Natural killer cell treated with Interleukin-12 subunit alpha and Interleukin-12 subunit beta and Interleukin-15 and Interleukin-18, amount 100 ng/mL, for 72 hours (primary cell): Measurements from ENCODE around the gene METTL21A. TPM values are rescaled to one million over a fixed set of nuclear protein-coding genes. Genes with fewer than 3 reads are reported as not detected.
"Not testable (repeated sequence)": the region's sequence is repeated elsewhere in the genome, so short reads cannot be mapped to it uniquely, and the experiment has no call there.

Source experiments
- ATAC-seq, 2 donors: fragments of 150-1000 bp; cut with Tn5 transposase in 1 of 2; sonication (Bioruptor Pico), chemical (Tn5 transposase) in 1 of 2; 2 replicates each; pipeline ENCODE4 v1.10.0; 2021
- DNase-seq: peaks from one replicate; pipeline ENCODE4 v3.0.0; 2022; ENCODE audit warnings: low spot score
- H3K27ac Mint-ChIP-seq, 2 donors: 1 replicate in 1 of 2; 2 replicates in 1 of 2; pipeline ENCODE4 v1.8.0; 2022; ENCODE audit warnings: mixed read lengths in 2 of 2, mild to moderate bottlenecking in 1 of 2, moderate library complexity in 1 of 2
- H3K27me3 Mint-ChIP-seq, 2 donors: 1 replicate in 1 of 2; 2 replicates in 1 of 2; pipeline ENCODE4 v1.8.0; 2022; ENCODE audit warnings: mixed read lengths in 2 of 2
- H3K36me3 Mint-ChIP-seq: one replicate; pipeline ENCODE4 v1.8.0; 2022; ENCODE audit warnings: mixed read lengths
- H3K4me1 Mint-ChIP-seq, 2 donors: 1 replicate in 1 of 2; 2 replicates in 1 of 2; pipeline ENCODE4 v1.8.0; 2022; ENCODE audit warnings: low read depth in 2 of 2, mixed read lengths in 2 of 2, mild to moderate bottlenecking in 1 of 2
- H3K4me3 Mint-ChIP-seq: one replicate; pipeline ENCODE4 v1.8.0; 2022; ENCODE audit warnings: mixed read lengths
- H3K9me3 Mint-ChIP-seq: 2 replicates; pipeline ENCODE4 v1.8.0; 2022; ENCODE audit warnings: mixed read lengths
- total RNA-seq, 2 donors: library from RNA; stranded (reverse); gene quantifications; one replicate each; pipeline ENCODE4 v1.2.3, GENCODE V29; 2022

Gene METTL21A
- 10 to 100 TPM in 1 of 2 donors, 1 to 10 TPM in 1; 9.7 to 23.4 TPM for total RNA-seq

DNA sequence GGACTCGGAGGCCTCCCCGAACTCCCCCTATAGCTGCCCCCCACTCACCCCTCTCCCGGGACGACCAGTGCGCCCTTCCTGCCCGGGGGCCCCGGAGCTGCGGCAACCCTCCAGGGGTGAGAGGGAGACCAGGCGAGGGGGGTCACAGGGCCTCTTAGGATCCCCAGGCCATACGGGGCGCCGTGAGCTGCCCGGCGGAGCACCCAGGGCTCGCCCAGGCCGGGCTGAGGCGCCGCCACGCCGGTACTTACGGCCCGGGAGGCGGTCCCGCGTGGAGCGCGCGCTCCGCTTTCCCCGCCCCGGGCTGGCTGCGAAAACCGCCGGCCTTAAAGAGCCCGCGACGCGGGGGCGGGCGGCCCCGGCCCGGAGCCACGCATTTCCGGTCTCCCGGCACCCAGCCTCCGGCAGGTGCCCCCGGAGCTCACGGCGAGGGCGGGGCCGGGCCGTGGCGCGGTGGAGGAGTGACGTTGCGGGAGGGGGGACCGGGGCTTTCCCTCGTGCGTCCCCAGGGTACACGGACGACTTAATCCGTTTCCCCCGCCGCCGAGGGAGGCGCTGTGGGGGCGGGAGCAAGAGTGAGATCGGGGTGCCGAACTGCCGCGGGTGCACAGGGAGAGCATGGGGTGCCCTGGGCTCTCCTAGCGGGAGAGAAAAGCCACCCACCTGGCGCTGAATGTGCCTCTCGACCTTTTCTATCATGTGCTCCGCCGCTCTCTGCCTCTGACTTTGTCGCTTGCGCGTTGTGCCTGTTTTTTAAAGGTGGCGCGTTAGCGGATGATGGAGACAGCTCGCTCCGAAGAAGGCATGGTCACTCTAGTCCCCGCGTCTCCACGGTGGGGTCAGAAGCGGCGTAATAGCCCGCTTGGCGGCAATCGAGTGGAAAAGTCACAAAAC, at the start of gene METTL21A:
METTL21A (minus strand) TSS at position 381 of the 894 bp plus-strand sequence. CDS start 1,019 bp downstream, outside the sequence.
- Mint-ChIP-seq H3K36me3 (peaks cover 6% of the 10 kb centered on the region), H3K27me3 (no peaks in the 10 kb centered on the region), H3K27ac (peak within 1 kb of the TSS; percentile 85 to 87), H3K4me1 (peaks cover 21 to 24% of the 10 kb centered on the region in 2 donors), H3K4me3 (peak within 1 kb of the TSS; percentile 94), H3K9me3 (no peaks in the 10 kb centered on the region)
- DNase-seq, result peak; percentile 96
- ATAC-seq, result peak; percentile 91 to 93

DNA sequence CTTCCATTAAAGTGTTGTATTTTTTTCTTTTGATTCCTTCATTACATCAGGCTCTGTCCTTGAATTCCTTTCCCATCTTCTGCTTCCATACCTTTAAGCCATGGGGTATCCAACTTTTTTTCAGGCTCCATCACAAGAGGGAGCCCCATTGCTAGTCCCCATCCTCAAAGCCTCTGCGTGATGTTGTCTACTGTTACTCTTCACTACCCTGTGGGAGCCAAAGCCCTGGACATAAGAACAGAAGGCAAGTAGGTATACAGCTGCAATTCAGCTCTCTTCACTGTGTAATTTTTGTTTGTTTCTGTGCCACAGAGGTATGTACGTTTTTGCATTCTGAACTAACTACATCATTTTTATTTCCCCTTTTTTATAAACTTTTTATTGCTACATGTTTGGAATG, 49.6 kb upstream of the METTL21A start:
- ATAC-seq, result no peak
- H3K36me3 Mint-ChIP-seq, result no peaks in the 10 kb centered on the region
- no peaks in the 10 kb centered on the region for H3K9me3 Mint-ChIP-seq
- no peak overlapping the region for H3K27ac Mint-ChIP-seq
- H3K27me3 Mint-ChIP-seq, result peaks cover 7 to 18% of the 10 kb centered on the region in 2 donors
- no peak overlapping the region for H3K4me3 Mint-ChIP-seq
- H3K4me1 Mint-ChIP-seq, result no peaks in the 10 kb centered on the region
- DNase-seq, result no peak

DNA sequence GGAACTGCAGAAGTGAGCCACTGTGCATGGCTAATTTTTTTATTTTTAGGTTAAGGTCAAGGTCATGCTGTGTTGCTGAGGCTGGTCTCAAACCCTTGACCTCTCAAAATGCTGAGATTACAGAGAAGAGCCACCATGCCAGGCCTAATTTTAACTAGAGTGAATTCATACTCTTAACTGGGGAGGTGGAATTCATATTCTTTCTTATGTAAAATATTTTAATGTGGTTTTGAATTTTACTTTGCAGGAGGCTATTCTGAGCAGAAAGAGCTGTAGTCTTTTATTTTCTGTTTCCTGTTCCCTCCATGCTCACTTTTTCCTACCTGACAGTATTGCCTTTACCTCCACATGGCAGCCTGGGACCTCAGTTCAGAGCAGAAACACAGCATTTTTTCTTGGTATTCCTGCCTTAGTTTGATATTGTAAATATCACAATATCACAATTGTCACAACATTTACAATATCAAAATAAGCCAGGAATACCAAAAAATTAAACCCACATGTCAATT, 49.1 kb upstream of the METTL21A start:
- Mint-ChIP-seq H3K4me1 (no peaks in the 10 kb centered on the region), H3K36me3 (no peaks in the 10 kb centered on the region), H3K27me3 (peaks cover 4 to 13% of the 10 kb centered on the region in 2 donors), H3K4me3 (no peak overlapping the region), H3K9me3 (no peaks in the 10 kb centered on the region), H3K27ac (no peak overlapping the region)
- ATAC-seq, result no peak
- DNase-seq, result no peak

DNA sequence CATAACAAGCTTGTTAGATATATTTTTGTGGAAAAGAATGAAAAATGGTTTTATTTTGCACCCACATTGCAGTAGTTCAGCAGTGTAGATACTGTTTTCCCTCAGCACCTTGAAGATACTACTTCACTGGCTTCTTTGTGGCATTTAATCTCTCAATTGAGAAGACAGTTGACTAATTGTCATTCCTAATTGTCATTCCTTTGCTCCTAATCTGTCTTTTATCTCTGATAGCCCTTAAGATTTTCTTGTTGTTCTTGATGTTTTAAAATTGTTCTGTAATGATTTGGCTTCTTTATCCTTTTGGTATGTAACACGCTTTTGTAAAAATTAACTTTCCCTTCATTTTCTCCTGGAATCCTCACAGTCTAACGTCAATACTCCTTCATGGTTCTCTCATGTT, 48.2 kb upstream of the METTL21A start:
- Mint-ChIP-seq H3K4me3 (no peak overlapping the region), H3K27ac (no peak overlapping the region), H3K4me1 (no peaks in the 10 kb centered on the region), H3K27me3 (peaks cover 4 to 12% of the 10 kb centered on the region in 2 donors), H3K9me3 (no peaks in the 10 kb centered on the region), H3K36me3 (no peaks in the 10 kb centered on the region)
- DNase-seq (no peak), ATAC-seq (no peak)

DNA sequence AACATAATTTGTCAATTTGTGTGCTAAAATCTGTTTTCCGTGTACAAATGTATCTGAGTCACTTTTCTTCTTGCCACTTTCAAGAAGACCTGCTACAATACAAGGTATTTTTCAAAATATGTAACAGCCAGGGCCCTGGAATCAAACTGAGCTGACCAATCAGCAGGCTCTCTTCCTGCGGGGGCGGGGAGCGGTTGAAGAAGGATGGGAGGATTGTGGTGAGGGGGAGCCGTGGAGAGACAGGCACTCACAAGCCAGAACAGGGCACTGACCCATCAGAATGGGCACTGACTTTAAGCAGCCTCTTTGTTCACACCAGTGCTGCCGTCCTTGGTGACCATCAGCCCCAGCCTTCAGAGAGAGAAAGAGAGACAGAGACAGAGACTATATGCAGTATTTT, 45.7 kb upstream of the METTL21A start:
- peaks cover 4 to 12% of the 10 kb centered on the region in 2 donors for H3K27me3 Mint-ChIP-seq
- no peak overlapping the region for H3K27ac Mint-ChIP-seq
- H3K4me1 Mint-ChIP-seq, result no peaks in the 10 kb centered on the region
- no peak overlapping the region for H3K4me3 Mint-ChIP-seq
- no peak for ATAC-seq
- DNase-seq, result no peak
- no peaks in the 10 kb centered on the region for H3K9me3 Mint-ChIP-seq
- H3K36me3 Mint-ChIP-seq, result no peaks in the 10 kb centered on the region

DNA sequence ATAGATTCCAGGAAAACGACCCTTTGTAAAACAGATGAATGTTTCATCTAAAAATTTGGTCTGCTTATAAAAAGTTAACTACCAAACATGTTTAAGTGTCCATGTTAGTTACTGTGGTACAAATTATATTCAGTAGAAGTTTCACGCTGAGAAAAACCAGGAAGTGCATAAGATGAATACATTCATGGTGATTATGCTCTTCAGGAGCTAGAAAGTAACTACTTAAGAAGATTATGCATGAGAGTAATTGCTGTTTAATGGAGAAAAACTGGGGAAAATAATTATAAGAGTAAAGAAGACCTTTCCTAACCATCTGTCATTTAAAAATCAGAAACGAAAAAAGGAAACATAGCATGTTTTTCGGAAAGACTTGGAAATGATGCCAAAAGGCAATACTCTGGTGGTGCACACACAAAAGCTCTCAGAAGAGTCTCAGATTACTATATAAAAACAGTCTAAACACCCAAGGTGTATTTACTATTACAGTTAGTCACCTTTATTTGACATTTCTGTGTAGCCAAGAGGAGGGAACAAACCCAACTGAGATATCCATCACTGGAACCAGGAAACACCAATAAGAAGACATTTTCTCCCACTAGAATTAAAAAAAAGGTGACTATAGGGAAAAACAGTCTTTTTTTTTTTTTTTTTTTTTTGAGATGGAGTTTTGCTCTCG, 38.8 kb upstream of the METTL21A start:
- Mint-ChIP-seq H3K27ac (no peak overlapping the region), H3K9me3 (no peaks in the 10 kb centered on the region), H3K4me3 (no peak overlapping the region), H3K27me3 (no peaks in the 10 kb centered on the region), H3K36me3 (no peaks in the 10 kb centered on the region), H3K4me1 (no peaks in the 10 kb centered on the region)
- no peak for ATAC-seq
- DNase-seq, result no peak

DNA sequence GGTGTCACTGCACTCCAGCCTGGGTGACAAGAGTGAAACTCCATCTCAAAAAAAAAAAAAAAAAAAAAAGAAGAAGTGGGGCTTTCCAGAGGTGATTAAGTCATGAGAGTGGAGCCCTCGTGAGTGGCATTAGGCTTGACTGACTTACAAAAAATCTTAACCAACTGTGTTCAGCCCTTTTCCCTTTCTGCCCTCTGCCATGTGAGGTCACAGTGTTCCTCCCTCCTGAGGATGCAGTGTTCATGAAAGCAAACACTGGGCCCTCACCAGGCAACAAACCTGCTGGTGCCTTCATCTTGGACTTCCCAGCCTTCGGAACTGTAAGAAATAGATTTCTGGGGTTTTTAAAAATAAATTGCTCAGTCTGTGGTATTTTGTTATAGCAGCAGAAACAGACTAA, 37.0 kb upstream of the METTL21A start:
- no peaks in the 10 kb centered on the region for H3K9me3 Mint-ChIP-seq
- no peak overlapping the region for H3K27ac Mint-ChIP-seq
- H3K4me3 Mint-ChIP-seq, result no peak overlapping the region
- H3K36me3 Mint-ChIP-seq, result no peaks in the 10 kb centered on the region
- DNase-seq (no peak), ATAC-seq (no peak)
- no peaks in the 10 kb centered on the region for H3K27me3 Mint-ChIP-seq
- no peaks in the 10 kb centered on the region for H3K4me1 Mint-ChIP-seq

DNA sequence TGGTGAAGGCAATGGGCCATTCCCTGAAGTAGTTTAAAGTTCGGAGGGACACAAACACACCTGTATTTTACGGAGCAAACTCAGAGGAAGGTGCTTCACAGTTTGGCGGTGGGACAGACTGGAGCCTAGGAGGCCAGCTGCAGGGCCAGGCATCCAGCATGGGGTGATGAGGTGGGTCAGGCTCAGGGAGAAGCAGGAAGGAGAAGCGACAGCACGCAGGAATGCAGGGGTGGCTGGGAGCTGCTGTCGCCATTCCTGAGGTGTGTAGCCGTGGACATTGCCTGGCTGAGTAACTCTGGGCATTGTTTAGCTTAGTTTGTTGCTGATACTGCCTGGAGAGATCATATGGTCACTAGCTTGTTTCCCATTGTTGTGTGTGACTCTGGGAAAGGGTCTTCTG, 35.8 kb upstream of the METTL21A start:
- Mint-ChIP-seq H3K27me3 (no peaks in the 10 kb centered on the region), H3K4me1 (no peaks in the 10 kb centered on the region), H3K4me3 (no peak overlapping the region), H3K9me3 (no peaks in the 10 kb centered on the region), H3K36me3 (no peaks in the 10 kb centered on the region), H3K27ac (no peak overlapping the region)
- DNase-seq (no peak), ATAC-seq (no peak)

DNA sequence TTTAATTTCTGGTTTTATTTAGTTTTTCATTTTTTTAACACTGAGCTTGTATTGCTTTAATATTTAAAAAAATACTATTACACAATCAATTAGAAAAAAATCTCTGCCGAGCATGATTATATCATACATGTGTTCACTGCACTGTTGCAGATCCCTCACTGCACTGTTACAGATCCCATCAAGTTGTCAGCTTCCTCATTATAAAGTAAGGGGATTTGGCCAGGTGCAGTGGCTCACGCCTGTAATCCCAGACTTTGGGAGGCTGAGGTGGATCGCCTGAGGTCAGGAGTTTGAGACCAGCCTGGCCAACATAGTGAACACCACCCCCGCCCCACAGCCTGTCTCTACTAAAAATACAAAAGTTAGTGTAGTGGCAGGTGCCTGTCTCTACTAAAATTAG, 33.0 kb upstream of the METTL21A start:
- H3K9me3 Mint-ChIP-seq, result no peaks in the 10 kb centered on the region
- H3K4me1 Mint-ChIP-seq, result no peaks in the 10 kb centered on the region
- no peaks in the 10 kb centered on the region for H3K36me3 Mint-ChIP-seq
- no peak for ATAC-seq
- no peak for DNase-seq
- no peaks in the 10 kb centered on the region for H3K27me3 Mint-ChIP-seq
- H3K27ac Mint-ChIP-seq, result no peak overlapping the region
- no peak overlapping the region for H3K4me3 Mint-ChIP-seq

DNA sequence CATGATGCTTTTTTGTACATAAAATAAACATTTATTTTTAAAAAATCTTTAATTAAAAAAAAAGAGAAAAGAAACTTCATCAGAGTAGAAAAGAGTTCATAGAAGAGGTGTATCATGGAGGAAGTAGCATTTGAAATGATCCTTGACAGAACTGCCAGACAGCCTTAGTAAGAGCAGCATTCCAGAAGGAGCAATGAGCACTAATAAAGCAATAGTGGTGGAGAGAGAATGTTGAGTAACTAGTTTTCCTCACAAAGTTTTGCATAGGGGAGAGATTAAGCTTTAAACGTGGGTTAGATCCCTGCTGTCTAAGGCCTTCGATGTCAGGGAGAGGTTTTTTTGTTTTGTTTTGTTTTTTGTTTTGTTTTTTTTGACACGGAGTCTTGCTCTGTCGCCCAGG, 29.8 kb upstream of the METTL21A start:
- Mint-ChIP-seq H3K27ac (no peak overlapping the region), H3K4me1 (no peaks in the 10 kb centered on the region), H3K36me3 (no peaks in the 10 kb centered on the region), H3K9me3 (no peaks in the 10 kb centered on the region), H3K27me3 (no peaks in the 10 kb centered on the region), H3K4me3 (no peak overlapping the region)
- ATAC-seq (no peak), DNase-seq (no peak)

DNA sequence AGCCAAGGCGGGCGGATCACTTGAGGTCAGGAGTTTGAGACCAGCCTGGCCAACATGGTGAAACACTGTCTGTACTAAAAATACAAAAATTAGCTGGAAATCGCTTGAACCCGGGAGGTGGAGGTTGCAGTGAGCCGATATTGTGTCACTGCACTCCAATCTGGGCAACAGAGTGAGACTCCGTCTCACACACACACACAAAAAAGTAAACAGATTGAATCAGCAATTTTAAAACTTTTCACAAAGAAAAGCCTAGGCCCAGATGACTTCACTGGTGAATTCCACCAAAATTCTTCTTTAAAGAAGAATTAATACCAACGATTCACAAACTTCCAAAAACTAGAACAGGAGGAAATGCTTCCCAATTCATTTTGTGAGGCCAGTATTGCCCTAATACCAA, 21.4 kb upstream of the METTL21A start:
- not testable (repeated sequence) for H3K27ac Mint-ChIP-seq, H3K27me3 Mint-ChIP-seq, ATAC-seq, H3K9me3 Mint-ChIP-seq, DNase-seq, H3K4me1 Mint-ChIP-seq, H3K4me3 Mint-ChIP-seq, H3K36me3 Mint-ChIP-seq

DNA sequence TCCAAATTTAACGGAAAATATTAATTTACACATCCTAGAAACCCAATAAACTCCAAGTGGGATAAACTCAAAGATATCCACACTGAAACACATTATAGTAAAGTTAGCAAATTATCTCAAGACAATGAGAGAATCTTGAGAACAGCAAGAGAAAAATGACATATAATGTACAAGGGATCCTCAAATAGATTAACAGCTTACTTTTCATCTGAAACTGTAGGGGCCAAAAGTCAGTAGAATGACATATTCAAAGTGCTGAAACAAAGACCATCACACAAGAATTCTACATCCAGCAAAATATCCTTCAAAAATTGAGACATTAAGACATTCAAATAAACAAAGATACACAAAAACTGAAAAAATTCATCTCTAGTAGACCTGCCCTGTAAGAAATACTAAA, 18.7 kb upstream of the METTL21A start:
- DNase-seq (no peak), ATAC-seq (no peak)
- H3K27me3 Mint-ChIP-seq, result peaks cover 5 to 7% of the 10 kb centered on the region in 2 donors
- no peaks in the 10 kb centered on the region for H3K4me1 Mint-ChIP-seq
- no peak overlapping the region for H3K4me3 Mint-ChIP-seq
- H3K27ac Mint-ChIP-seq, result no peak overlapping the region
- H3K36me3 Mint-ChIP-seq, result no peaks in the 10 kb centered on the region
- peaks cover 3% of the 10 kb centered on the region for H3K9me3 Mint-ChIP-seq

DNA sequence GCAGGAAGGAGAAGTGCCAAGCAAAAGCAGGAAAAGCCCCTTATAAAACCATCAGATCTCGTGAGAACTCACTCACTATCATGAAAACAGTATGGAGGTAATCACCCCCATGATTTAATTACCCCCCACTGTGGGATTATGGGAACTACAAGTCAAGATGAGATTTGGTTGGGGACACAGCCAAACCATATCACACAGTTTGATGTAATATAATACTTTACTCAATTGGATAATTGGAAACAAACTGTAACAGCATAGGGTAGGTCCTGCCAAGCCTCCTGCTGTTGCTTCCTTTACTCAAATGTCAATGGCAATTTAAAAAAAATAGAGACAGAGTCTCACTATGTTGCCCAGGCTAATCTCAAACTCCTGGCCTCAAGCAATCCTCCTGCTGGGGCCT, 15.5 kb upstream of the METTL21A start:
- no peaks in the 10 kb centered on the region for H3K4me1 Mint-ChIP-seq
- no peak overlapping the region for H3K4me3 Mint-ChIP-seq

DNA sequence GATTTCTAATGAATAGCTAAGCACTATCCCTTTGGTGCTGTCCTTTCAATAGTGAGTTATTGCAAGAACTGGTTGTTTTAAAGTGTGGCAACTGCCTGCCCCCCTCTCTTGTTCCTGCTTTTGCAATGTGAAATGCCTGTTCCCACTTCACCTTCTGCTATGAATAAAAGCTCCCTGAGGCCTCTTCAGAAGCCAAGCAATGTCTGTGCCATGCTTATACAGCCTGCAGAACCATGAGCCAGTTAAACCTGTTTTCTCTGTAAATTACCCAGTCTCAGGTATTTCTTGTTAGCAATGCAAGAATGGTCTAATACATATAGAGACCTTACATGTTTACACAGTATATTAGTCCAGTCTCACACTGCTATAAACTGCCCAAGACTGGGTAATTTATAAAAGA, 15.0 kb upstream of the METTL21A start:
- H3K36me3 Mint-ChIP-seq, result no peaks in the 10 kb centered on the region
- H3K9me3 Mint-ChIP-seq, result peaks cover 3% of the 10 kb centered on the region
- DNase-seq (no peak), ATAC-seq (no peak)
- H3K4me3 Mint-ChIP-seq, result no peak overlapping the region
- H3K27me3 Mint-ChIP-seq, result peaks cover 5 to 7% of the 10 kb centered on the region in 2 donors
- H3K4me1 Mint-ChIP-seq, result no peaks in the 10 kb centered on the region
- H3K27ac Mint-ChIP-seq, result no peak overlapping the region

More for the DNA sequence above, 15.5 kb upstream of the METTL21A start:
- Mint-ChIP-seq H3K27ac (no peak overlapping the region), H3K36me3 (no peaks in the 10 kb centered on the region), H3K9me3 (peaks cover 3% of the 10 kb centered on the region), H3K27me3 (peaks cover 5 to 7% of the 10 kb centered on the region in 2 donors)
- no peak for DNase-seq
- ATAC-seq, result no peak
